ENCODE measurements around the gene SYT17.

The SYT17 gene

GRCh38 chr16:19123535-19124178 is 44.4 kb upstream of the SYT17 start:
- Histone ChIP-seq H3K27ac (ENCODE audit: low read depth, low read length) (no peak overlapping the region), H3K4me1 (ENCODE audit: control insufficient read depth, low read length) (peaks cover 14% of the 10 kb centered on the region), H3K79me2 (ENCODE audit: control insufficient read depth, low read length) (no peaks in the 10 kb centered on the region)

GRCh38 chr16:19126300-19126699 is 41.7 kb upstream of the SYT17 start:
- Histone ChIP-seq H3K4me3 (ENCODE audit: low read length) (no peak overlapping the region), H3K27me3 (ENCODE audit: control insufficient read depth, low read length) (no peaks in the 10 kb centered on the region), H3K9me2 (replicated peaks; ENCODE audit: control insufficient read depth, low read length) (no peaks in the 10 kb centered on the region), H4K20me1 (ENCODE audit: control insufficient read depth, insufficient read depth, low read depth, low read length) (no peaks in the 10 kb centered on the region), H3F3A (ENCODE audit: control insufficient read depth, insufficient read depth) (no peaks in the 10 kb centered on the region), H3K4me1 (ENCODE audit: control insufficient read depth, low read length) (peaks cover 15% of the 10 kb centered on the region), H3K79me2 (ENCODE audit: control insufficient read depth, low read length) (no peaks in the 10 kb centered on the region), H3K36me3 (ENCODE audit: control insufficient read depth, low read length) (no peaks in the 10 kb centered on the region), H3K9me3 (ENCODE audit: control insufficient read depth, insufficient read depth, low read length) (no peaks in the 10 kb centered on the region), H3K27ac (ENCODE audit: low read depth, low read length) (no peak overlapping the region), H3K4me2 (ENCODE audit: low read length) (no peak overlapping the region)
- no peak for TF ChIP-seq CTCF (IDR thresholded peaks at IDR 0.05; ENCODE audit: low read depth, low read length, poor library complexity, severe bottlenecking)
- no peak for TF ChIP-seq EZH2phosphoT487 (IDR thresholded peaks at IDR 0.05; ENCODE audit: borderline replicate concordance, low read length)

More at GRCh38 chr16:19123535-19124178, 44.4 kb upstream of the SYT17 start:
- Histone ChIP-seq H3K9me2 (replicated peaks; ENCODE audit: control insufficient read depth, low read length) (no peaks in the 10 kb centered on the region), H3K27me3 (ENCODE audit: control insufficient read depth, low read length) (no peaks in the 10 kb centered on the region), H3F3A (ENCODE audit: control insufficient read depth, insufficient read depth) (peaks cover 2% of the 10 kb centered on the region; the same call in 1 of the 2 replicates), H3K9me3 (ENCODE audit: control insufficient read depth, insufficient read depth, low read length) (no peaks in the 10 kb centered on the region), H3K4me2 (ENCODE audit: low read length) (no peak overlapping the region), H3K4me3 (ENCODE audit: low read length) (no peak overlapping the region), H4K20me1 (ENCODE audit: control insufficient read depth, insufficient read depth, low read depth, low read length) (no peaks in the 10 kb centered on the region), H3K36me3 (ENCODE audit: control insufficient read depth, low read length) (no peaks in the 10 kb centered on the region)
- TF ChIP-seq CTCF (IDR thresholded peaks at IDR 0.05; ENCODE audit: low read depth, low read length, poor library complexity, severe bottlenecking) = no peak

GRCh38 chr16:19127205-19127604 is 40.8 kb upstream of the SYT17 start:
- H3K36me3 ChIP-seq (ENCODE audit: control insufficient read depth, low read length) = no peaks in the 10 kb centered on the region
- no peak overlapping the region for H3K4me2 ChIP-seq (ENCODE audit: low read length)
- TF ChIP-seq EZH2phosphoT487 (IDR thresholded peaks at IDR 0.05; ENCODE audit: borderline replicate concordance, low read length) (no peak), CTCF (IDR thresholded peaks at IDR 0.05; ENCODE audit: low read depth, low read length, poor library complexity, severe bottlenecking) (no peak)
- H3K79me2 ChIP-seq (ENCODE audit: control insufficient read depth, low read length) = no peaks in the 10 kb centered on the region
- no peaks in the 10 kb centered on the region for H3K9me2 ChIP-seq (replicated peaks; ENCODE audit: control insufficient read depth, low read length)
- no peaks in the 10 kb centered on the region for H3F3A ChIP-seq (ENCODE audit: control insufficient read depth, insufficient read depth)
- no peaks in the 10 kb centered on the region for H3K9me3 ChIP-seq (ENCODE audit: control insufficient read depth, insufficient read depth, low read length)
- H4K20me1 ChIP-seq (ENCODE audit: control insufficient read depth, insufficient read depth, low read depth, low read length) = no peaks in the 10 kb centered on the region
- no peak overlapping the region for H3K27ac ChIP-seq (ENCODE audit: low read depth, low read length)
- H3K4me1 ChIP-seq (ENCODE audit: control insufficient read depth, low read length) = peaks cover 24% of the 10 kb centered on the region
- no peaks in the 10 kb centered on the region for H3K27me3 ChIP-seq (ENCODE audit: control insufficient read depth, low read length)
- no peak overlapping the region for H3K4me3 ChIP-seq (ENCODE audit: low read length)

Data from DOHH2 (cell line).